HG03280 (cell line): Measurements from ENCODE around the gene FSTL1.

ENCODE experiments used
- ATAC-seq: cut with Tn5 transposase; IDR thresholded peaks from one replicate; pipeline ENCODE4 v1.9.1; 2021; ENCODE audit warnings: mild to moderate bottlenecking, moderate library complexity; ENCODE audit not compliant: unreplicated experiment

The FSTL1 gene, protein sequence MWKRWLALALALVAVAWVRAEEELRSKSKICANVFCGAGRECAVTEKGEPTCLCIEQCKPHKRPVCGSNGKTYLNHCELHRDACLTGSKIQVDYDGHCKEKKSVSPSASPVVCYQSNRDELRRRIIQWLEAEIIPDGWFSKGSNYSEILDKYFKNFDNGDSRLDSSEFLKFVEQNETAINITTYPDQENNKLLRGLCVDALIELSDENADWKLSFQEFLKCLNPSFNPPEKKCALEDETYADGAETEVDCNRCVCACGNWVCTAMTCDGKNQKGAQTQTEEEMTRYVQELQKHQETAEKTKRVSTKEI

GRCh38 chr3:120450600-120451271 lies at the start of gene FSTL1:
TSS of gene FSTL1 (minus strand) at chr3:120450992. CDS start at chr3:120450746, 246 bp downstream.
- no peak for ATAC-seq

GRCh38 chr3:120498556-120499346 lies 48.0 kb upstream of the FSTL1 start:
- no peak for ATAC-seq

DNA sequence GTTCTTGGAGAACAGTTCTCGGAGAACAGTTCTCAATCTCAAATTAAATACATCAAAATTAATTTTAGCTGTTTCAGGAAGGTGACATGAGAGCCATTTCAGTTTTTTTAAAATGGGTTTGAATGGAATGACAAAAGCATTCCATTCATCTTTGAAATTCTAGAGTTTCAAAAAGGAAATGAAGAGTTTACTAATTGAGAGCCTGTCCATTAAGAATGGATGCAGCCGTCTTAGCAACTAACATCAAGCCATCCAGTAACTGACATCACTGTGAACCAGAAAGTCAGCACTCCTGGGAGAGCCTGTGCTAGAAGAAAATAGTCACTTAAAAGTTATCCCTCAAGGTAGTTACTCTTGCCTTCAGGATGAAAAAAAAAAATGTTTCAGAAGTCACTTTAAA lies 47.0 kb upstream of the FSTL1 start:
- no peak for ATAC-seq

- ATAC-seq = no peak
These were observed 46.5 kb upstream of the FSTL1 start for GRCh38 chr3:120497336-120497735.

- no peak for ATAC-seq
These were observed 45.6 kb upstream of the FSTL1 start for GRCh38 chr3:120496278-120497002.

GRCh38 chr3:120495809-120496208 lies 45.0 kb upstream of the FSTL1 start:
- ATAC-seq = no peak

- no peak for ATAC-seq
These were observed 41.3 kb upstream of the FSTL1 start for GRCh38 chr3:120492103-120492502.

DNA sequence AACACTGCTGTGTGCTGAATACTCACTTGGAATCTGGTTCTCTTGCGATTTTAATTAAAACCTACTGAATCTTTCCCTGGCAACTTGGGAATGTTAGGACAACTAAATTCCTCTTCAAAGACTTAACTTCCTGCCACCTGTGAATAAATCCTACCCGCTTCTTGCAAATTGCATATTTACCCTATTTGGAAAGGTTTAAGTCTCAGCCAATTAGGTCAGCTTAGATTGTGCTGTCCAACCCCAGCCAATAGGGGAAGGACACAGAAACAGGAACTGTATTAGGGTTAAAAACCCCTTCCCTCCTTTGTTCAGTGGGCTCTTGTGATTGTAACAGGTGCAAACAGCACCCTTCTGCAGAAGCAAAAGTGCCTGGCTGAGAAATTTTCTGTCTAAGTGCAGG lies 38.6 kb upstream of the FSTL1 start:
- ATAC-seq = no peak

DNA sequence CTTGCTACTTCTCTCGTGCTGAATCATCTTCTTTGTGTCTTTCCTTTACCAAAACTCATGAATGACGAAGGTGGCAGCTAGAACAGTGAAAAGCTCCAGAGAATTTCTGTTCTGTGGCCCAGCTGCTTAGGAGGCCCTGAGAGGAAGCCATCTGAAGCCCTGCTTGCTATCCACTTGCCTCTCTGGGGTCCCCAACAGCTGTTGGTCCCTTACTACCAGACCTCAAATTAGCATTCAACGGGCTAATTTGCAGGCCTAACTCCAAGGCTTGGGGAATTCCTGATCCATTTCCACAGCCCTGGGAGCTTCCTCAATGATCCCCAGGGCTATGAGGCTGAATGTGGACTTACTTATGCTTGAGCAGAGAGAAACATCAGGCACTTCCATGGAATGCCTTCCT lies 37.5 kb upstream of the FSTL1 start:
- ATAC-seq = no peak

DNA sequence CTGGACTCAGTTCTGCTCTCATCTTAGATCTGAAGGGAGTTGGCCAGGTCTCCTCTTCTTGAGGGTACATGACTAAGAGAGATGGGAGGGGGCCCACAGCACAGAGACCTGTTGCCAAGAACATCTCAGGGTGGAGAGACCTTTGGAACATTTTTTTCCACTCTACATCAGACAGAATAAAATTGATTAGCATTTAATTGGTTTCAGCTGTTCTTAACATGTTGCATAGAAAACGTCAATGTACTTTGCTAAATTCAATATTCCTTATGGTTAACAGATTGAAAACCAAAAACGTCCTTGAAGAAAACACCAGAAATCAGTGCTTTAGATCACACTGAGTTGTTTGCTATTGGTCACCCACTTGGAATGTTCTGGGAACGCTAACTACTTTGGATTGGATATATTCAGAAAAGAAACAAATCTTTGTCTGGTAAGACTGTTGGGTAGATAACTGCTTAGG lies 36.4 kb upstream of the FSTL1 start:
- no peak for ATAC-seq

GRCh38 chr3:120481081-120481480 lies 30.3 kb upstream of the FSTL1 start:
- no peak for ATAC-seq

GRCh38 chr3:120477781-120478180 lies 27.0 kb upstream of the FSTL1 start:
- ATAC-seq = no peak

DNA sequence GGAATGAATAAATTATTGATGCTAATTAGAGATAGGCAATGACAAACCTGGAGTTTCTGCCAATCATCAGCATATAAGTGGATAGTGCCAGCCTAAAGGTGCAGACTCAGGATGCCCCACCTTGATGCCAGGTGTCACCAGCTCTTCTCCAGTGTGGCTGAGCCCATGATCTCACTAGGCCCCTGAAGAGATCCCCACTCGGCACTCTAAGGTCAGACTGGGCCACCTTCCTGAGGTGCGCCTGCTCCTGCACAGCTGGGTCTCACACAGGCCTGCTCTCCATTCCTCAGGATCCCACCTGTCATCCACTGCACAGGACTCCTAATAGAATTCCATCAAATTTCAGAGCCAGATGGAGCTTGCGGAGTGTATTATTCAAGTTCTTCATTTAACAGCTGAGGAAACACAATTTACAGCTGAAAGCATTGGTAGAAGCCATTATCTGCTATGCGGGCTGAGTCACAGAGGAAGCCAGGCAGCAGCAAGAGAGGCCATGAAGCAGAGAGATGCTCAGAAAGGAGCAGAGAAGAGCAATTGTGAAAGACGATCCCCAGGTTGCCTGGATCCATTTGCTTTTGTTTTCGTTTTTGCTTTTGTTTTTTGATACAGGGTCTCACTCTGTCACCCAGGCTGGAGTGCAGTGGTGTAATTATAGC lies 25.1 kb upstream of the FSTL1 start:
- ATAC-seq = no peak

GRCh38 chr3:120473896-120474675 lies 23.3 kb upstream of the FSTL1 start:
- ATAC-seq = no peak

DNA sequence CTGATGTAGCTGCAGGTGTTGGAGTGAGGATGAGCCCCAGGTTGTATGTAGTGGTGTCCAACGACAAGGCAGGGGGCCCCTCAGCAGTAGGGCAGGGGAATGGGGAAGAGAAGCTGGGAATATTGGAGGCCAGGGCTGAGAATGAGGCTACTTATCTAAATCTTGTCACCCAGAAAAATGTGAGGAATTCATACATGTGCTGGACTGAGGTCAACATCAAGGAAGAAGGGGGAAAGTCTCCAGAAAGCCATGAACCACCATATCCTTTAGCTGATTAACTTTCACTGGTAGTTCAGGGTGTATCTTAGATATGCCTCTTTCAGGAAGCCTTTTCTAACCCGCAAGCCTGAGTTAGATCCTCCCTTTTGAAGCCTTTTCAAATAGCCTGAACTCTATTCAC lies 22.6 kb upstream of the FSTL1 start:
- no peak for ATAC-seq

- ATAC-seq = no peak
These were observed 21.5 kb upstream of the FSTL1 start for GRCh38 chr3:120472121-120472844.

DNA sequence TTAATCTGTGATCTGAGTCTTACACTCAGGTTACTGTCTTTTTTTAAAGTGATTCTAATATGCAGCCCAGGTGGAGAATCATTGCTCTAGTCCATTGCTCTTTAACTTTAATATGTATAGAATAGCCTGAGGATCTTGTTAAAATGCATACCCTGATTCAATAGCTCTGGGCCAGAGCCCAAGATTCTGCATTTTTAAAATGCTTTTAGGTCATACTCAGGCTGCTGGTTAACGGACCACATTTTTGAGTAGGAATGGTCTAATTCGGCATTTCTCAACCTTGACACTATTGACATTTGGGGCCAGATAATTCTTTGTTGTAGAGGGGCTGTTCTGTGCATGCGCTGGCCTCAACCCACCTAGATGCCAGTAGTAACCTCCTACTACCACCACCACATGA lies 20.9 kb upstream of the FSTL1 start:
- ATAC-seq = no peak

GRCh38 chr3:120470870-120471269 lies 20.1 kb upstream of the FSTL1 start:
- no peak for ATAC-seq

- no peak for ATAC-seq
These were observed 19.1 kb upstream of the FSTL1 start for GRCh38 chr3:120469882-120470301.
